Thyroid gland (tissue), 4 donors: ENCODE results near the gene TNFAIP8L3. TPM values are rescaled to one million over a fixed set of nuclear protein-coding genes. Genes with fewer than 3 reads are reported as not detected.

Source experiments
- DNase-seq, 2 donors: peaks; one replicate each; pipeline ENCODE4 v3.0.0-alpha.2; 2019
- H3K27ac ChIP-seq, 3 donors: fragments of 200-600 bp; sonication (generic); 1 replicate in 2 of 3; 2 replicates in 1 of 3; pipeline ENCODE4 v1.5.1; 2016 to 2019; ENCODE audit warnings: mild to moderate bottlenecking in 1 of 3, moderate library complexity in 1 of 3
- H3K27me3 ChIP-seq: fragments of 200-600 bp; sonication (generic); one replicate; pipeline ENCODE4 v1.5.1; 2019
- H3K36me3 ChIP-seq, 2 donors: fragments of 200-600 bp; sonication (generic); one replicate each; pipeline ENCODE4 v1.5.1; 2016 to 2019
- H3K4me1 ChIP-seq, 2 donors: fragments of 200-600 bp; sonication (generic); one replicate each; pipeline ENCODE4 v1.5.1; 2017 to 2019
- H3K4me3 ChIP-seq, 3 donors: fragments of 200-600 bp; sonication (generic); replicated peaks in 1 of 3; 1 replicate in 2 of 3; 2 replicates in 1 of 3; pipeline ENCODE4 v1.5.1; 2016; ENCODE audit warnings: mild to moderate bottlenecking in 1 of 3
- H3K9me3 ChIP-seq: fragments of 200-600 bp; sonication (generic); one replicate; pipeline ENCODE4 v1.5.1; 2017
- POLR2A ChIP-seq, 2 donors: fragments of 450-650 bp; IDR thresholded peaks; one replicate each; pipeline ENCODE4 v1.6.1; 2017; ENCODE audit warnings: antibody characterized with exemption in 2 of 2, mild to moderate bottlenecking in 2 of 2, moderate library complexity in 1 of 2
- WGBS, 2 donors: methylation state at CpG; one replicate each; pipeline ENCODE4 v1.1.5; 2017; 5-methylcytosine and 5-hydroxymethylcytosine counted together
- intact Hi-C: fragments of 100-400 bp; cut with DNase I; formaldehyde crosslinking; loops from one replicate; pipeline ENCODE4 v1.15.1; 2023
- total RNA-seq, 4 donors: library from RNA; depleted of rRNA; stranded (reverse); fragments of >200 nt; gene quantifications; one replicate each; pipeline ENCODE4 v1.2.3, GENCODE V29; 2016
- TF ChIP-seq, protein P1 (sequence below), 6 experiments: fragments of 200-600 bp in 3 of 6; fragments of 450-650 bp in 3 of 6; sonication (generic) in 3 of 6; IDR thresholded peaks; one replicate each; pipeline ENCODE4 v1.5.1; 2016 to 2019; ENCODE audit warnings: antibody characterized with exemption in 6 of 6, mild to moderate bottlenecking in 2 of 6, inconsistent platforms in 1 of 6, moderate library complexity in 1 of 6

Gene TNFAIP8L3
- total RNA-seq, 4 donors from 2014 or later = 3.1 to 20.7 (median 7.6) TPM

DNA sequence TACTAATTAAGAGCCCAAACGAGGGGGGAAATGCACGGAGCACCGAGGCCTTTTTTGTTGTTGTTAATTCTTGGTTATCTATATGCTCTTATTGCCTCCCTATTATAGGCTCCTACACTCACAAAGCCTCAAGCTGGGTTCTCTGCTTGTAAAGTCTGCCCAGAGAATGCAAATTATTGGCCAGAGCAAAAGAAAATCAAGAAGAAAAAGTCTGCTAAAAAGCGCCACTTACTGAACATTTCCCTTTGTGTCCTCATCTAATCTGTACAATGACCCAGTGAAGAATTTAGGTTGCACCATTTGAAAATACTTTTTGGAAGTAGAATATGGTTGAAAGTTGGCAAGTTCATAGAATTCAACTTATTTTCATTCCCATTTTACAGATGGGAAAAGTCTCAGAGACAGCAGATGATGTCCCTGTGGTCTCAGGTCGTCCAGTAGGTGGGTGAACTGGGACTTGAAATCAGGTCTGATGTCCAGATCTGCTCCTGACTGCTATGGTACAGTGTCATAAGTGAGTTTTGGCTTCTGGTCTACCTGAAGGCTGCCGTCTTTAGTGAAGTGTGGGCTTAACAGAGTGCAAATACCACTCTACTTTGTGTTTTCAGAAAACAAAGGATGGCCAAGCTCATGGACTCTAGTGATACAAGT lies 1.1 kb upstream of the TNFAIP8L3 start:
- no peak for TF ChIP-seq POLR2A (IDR thresholded peaks at IDR 0.05)
- TF ChIP-seq, protein P1, sequence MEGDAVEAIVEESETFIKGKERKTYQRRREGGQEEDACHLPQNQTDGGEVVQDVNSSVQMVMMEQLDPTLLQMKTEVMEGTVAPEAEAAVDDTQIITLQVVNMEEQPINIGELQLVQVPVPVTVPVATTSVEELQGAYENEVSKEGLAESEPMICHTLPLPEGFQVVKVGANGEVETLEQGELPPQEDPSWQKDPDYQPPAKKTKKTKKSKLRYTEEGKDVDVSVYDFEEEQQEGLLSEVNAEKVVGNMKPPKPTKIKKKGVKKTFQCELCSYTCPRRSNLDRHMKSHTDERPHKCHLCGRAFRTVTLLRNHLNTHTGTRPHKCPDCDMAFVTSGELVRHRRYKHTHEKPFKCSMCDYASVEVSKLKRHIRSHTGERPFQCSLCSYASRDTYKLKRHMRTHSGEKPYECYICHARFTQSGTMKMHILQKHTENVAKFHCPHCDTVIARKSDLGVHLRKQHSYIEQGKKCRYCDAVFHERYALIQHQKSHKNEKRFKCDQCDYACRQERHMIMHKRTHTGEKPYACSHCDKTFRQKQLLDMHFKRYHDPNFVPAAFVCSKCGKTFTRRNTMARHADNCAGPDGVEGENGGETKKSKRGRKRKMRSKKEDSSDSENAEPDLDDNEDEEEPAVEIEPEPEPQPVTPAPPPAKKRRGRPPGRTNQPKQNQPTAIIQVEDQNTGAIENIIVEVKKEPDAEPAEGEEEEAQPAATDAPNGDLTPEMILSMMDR (IDR thresholded peaks at IDR 0.05) = no peak
- no peak for DNase-seq
- Histone ChIP-seq H3K36me3 (no peaks in the 10 kb centered on the region), H3K4me3 (no peak overlapping the region), H3K27me3 (no peaks in the 10 kb centered on the region), H3K9me3 (no peaks in the 10 kb centered on the region), H3K27ac (no peak overlapping the region), H3K4me1 (peaks cover 4 to 16% of the 10 kb centered on the region in 2 donors)
- WGBS, 2 donors = 40 to 53% methylated on average over 6 of the region's 6 CpGs
- intact Hi-C loops = no loop called here

DNA sequence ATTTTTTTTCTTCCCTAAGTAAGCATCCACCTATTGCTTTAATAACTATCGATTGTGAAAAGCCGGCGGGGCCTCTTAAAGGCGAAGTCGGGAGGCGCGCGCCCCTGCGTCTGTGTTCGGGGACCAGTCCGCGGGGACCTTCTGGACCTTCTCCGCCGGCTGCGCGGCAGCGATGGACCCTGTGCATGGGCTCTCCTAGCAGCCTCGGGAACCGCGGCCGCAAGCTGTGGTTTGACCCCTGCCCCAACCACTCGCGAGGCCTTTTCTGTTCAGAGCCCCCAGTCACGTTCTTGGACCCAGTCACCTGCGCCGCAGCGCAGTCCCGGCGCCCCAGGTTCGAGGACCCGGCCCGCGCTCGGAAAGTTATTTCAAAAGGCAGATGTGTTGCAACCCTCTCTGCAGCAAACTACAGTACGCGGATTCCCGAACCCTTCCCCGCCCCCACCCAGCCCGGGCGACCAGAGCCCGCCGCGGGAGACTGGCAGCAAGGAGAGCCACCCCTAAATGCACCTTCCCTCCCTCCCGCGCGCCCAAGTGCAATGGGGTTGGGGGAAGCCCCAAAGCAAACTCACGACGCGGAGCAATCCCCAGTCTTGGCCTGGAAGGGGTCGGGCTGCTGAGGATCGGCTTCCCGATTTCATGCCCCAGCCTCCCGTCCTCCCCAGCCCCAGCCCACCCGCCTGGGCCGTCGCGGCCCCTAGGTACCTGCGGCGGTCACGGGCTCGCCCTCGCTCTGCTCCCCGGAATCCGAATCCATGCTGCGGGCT lies 684 bp downstream of the TNFAIP8L3 start:
- Histone ChIP-seq H3K36me3 (no peaks in the 10 kb centered on the region), H3K27ac (peak overlapping the region in 2 of 3 donors; percentile 54 to 72), H3K27me3 (no peaks in the 10 kb centered on the region), H3K4me1 (peaks cover 4 to 16% of the 10 kb centered on the region in 2 donors), H3K4me3 (peak overlapping the region in 1 of 3 donors; percentile 50), H3K9me3 (no peaks in the 10 kb centered on the region)
- WGBS, 2 donors = 2 to 3% methylated on average over 20 to 28 of the region's 65 CpGs
- DNase-seq = peak; percentile 26 to 38
- no peak for TF ChIP-seq POLR2A (IDR thresholded peaks at IDR 0.05)
- TF ChIP-seq, protein P1 (IDR thresholded peaks at IDR 0.05) = no peak
- intact Hi-C loops = no loop called here

DNA sequence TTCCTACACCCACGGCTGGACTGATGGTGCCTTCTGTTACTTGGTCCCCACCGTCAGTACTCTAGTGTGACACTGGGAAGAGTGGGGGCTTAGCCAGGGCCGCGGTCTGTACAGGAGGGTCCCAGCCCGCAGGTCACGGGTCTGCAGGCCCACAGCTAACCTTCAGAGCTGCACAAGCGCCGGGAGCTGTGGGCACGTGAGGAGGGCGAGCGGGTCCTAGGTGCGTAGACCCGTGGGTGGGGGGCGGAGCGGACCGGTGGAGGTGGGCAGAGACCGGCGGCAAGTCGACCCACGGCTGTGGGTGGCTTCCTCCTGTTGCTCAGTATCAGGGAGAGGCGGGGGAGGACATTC lies 1.2 kb downstream of the TNFAIP8L3 start:
- Histone ChIP-seq H3K27ac (peak overlapping the region in 2 of 3 donors; percentile 54 to 72), H3K4me3 (peak overlapping the region in 1 of 3 donors; percentile 50), H3K27me3 (no peaks in the 10 kb centered on the region), H3K4me1 (peaks cover 4 to 16% of the 10 kb centered on the region in 2 donors), H3K9me3 (no peaks in the 10 kb centered on the region), H3K36me3 (no peaks in the 10 kb centered on the region)
- no peak for DNase-seq
- 28 to 29% methylated on average over 20 to 21 of the region's 21 CpGs for WGBS, 2 donors
- TF ChIP-seq, protein P1 (IDR thresholded peaks at IDR 0.05) = no peak
- TF ChIP-seq POLR2A (IDR thresholded peaks at IDR 0.05) = no peak
- intact Hi-C loops = no loop called here

DNA sequence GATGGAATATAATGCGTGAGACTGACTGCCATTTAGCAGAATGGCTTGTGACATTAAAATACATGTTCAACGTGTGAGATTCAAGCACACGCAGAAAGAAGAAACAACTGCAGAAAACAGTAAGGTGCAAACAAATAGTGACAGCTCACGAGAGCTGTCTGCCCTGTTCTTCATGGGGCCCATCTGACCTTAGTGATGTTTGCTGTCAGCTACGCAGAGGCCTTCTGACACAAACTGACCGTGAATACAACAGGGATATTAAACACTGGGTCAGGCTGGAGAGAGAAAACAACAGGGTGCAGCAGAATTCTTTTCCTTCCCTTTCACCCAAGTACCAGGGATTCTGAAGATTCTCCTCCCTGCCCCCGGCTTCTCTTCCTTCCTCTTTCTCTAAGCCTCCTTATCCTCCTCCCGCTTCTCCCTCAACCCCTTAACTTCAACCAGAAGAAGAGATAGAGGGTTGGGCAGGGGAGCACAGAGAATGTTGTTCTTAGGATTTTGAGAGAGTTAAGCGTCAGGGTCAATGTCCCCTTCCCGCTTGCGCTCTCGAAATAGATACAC lies 2.1 kb downstream of the TNFAIP8L3 start:
- H3K36me3 ChIP-seq = no peaks in the 10 kb centered on the region
- 75 to 80% methylated on average over 12 of the region's 12 CpGs for WGBS, 2 donors
- no peak overlapping the region for H3K4me3 ChIP-seq
- no peak for TF ChIP-seq POLR2A (IDR thresholded peaks at IDR 0.05)
- TF ChIP-seq, protein P1 (IDR thresholded peaks at IDR 0.05) = no peak
- H3K27me3 ChIP-seq = no peaks in the 10 kb centered on the region
- no peaks in the 10 kb centered on the region for H3K9me3 ChIP-seq
- intact Hi-C loops = no loop called here
- peaks cover 4 to 16% of the 10 kb centered on the region in 2 donors for H3K4me1 ChIP-seq
- DNase-seq = no peak
- H3K27ac ChIP-seq = no peak overlapping the region

DNA sequence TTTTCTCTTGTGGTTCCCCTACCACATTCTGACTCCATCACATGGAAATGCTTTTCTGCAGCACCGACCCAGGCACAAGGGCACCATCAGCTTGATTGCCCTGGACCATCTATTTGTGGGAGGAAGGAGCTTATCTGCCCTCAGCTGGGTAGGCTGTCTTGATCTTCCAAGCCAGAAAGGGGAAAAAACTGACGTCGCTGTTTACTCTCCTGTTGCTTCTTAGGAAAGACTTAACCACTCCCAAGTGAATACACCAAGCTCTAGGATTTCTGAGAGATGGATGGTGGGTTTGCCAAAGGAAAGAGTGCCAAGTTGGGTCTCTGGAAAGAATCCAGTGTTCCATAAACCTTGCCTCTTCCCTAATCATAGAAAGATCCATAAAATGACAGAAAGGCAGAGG lies 4.0 kb downstream of the TNFAIP8L3 start:
- H3K9me3 ChIP-seq = no peaks in the 10 kb centered on the region
- H3K27ac ChIP-seq = no peak overlapping the region
- no peaks in the 10 kb centered on the region for H3K27me3 ChIP-seq
- TF ChIP-seq POLR2A (IDR thresholded peaks at IDR 0.05) = no peak
- TF ChIP-seq, protein P1 (IDR thresholded peaks at IDR 0.05) = no peak
- intact Hi-C loops = no loop called here
- no peaks in the 10 kb centered on the region for H3K36me3 ChIP-seq
- DNase-seq = no peak
- peaks cover 4 to 16% of the 10 kb centered on the region in 2 donors for H3K4me1 ChIP-seq
- WGBS, 2 donors = 71 to 72% methylated on average over 3 of the region's 3 CpGs
- H3K4me3 ChIP-seq = no peak overlapping the region
